OCI-LY1 (cell line): ENCODE data around the gene ASAP3.

Experiments
- H2AFZ ChIP-seq: fragments of 200-600 bp; sonication (generic), shearing (Covaris generic); 2 replicates; pipeline ENCODE4 v1.6.0; 2014; ENCODE audit warnings: antibody characterized with exemption, mild to moderate bottlenecking, low read length
- H3F3A ChIP-seq: fragments of 200-600 bp; sonication (generic), shearing (Covaris generic); 2 replicates; pipeline ENCODE4 v1.6.0; 2014; ENCODE audit warnings: mild to moderate bottlenecking, antibody characterized with exemption, low read length, moderate library complexity; ENCODE audit not compliant: insufficient read depth
- H3K27ac ChIP-seq: fragments of 200-600 bp; sonication (generic); 2 replicates; pipeline ENCODE4 v1.5.1; 2014; ENCODE audit warnings: low read length, mixed run types, mild to moderate bottlenecking, low read depth; ENCODE audit not compliant: poor library complexity, severe bottlenecking
- H3K27me3 ChIP-seq: fragments of 200-600 bp; sonication (generic); 2 replicates; pipeline ENCODE4 v1.6.0; 2014; ENCODE audit warnings: antibody characterized with exemption, mild to moderate bottlenecking, low read length, moderate library complexity; ENCODE audit not compliant: insufficient read depth
- H3K36me3 ChIP-seq: fragments of 200-600 bp; sonication (generic); 2 replicates; pipeline ENCODE4 v1.6.1; 2014; ENCODE audit warnings: mild to moderate bottlenecking, antibody characterized with exemption, low read length, moderate library complexity, mixed read lengths; ENCODE audit not compliant: insufficient read depth
- H3K4me1 ChIP-seq: fragments of 200-600 bp; sonication (generic); 2 replicates; pipeline ENCODE4 v1.5.1; 2014; ENCODE audit warnings: mild to moderate bottlenecking, low read length, moderate library complexity; ENCODE audit not compliant: insufficient read depth, severe bottlenecking
- H3K4me2 ChIP-seq: fragments of 200-600 bp; sonication (generic), shearing (Covaris generic); 2 replicates; pipeline ENCODE4 v1.6.1; 2014; ENCODE audit warnings: low read length
- H3K4me3 ChIP-seq: fragments of 200-600 bp; sonication (generic); 2 replicates; pipeline ENCODE4 v1.5.1; 2014; ENCODE audit warnings: low read length, low read depth, mild to moderate bottlenecking, mixed read lengths; ENCODE audit not compliant: poor library complexity, severe bottlenecking
- H3K79me2 ChIP-seq: fragments of 200-600 bp; shearing (Covaris generic); 2 replicates; pipeline ENCODE4 v1.6.1; 2016; ENCODE audit warnings: mixed run types, low read length, mixed read lengths; ENCODE audit not compliant: insufficient read depth
- H3K9ac ChIP-seq: fragments of 200-600 bp; sonication (generic), shearing (Covaris generic); 2 replicates; pipeline ENCODE4 v1.6.1; 2014; ENCODE audit warnings: mild to moderate bottlenecking, low read length, mixed read lengths
- H3K9me2 ChIP-seq: fragments of 200-600 bp; sonication (generic), shearing (Covaris generic); 2 replicates; pipeline ENCODE4 v1.6.1; 2014; ENCODE audit warnings: low read depth, mild to moderate bottlenecking, low read length, mixed read lengths
- H3K9me3 ChIP-seq: fragments of 200-600 bp; shearing (Covaris generic); 2 replicates; pipeline ENCODE4 v1.6.1; 2014; ENCODE audit warnings: low read length, mixed read lengths
- H4K20me1 ChIP-seq: fragments of 200-600 bp; sonication (generic), shearing (Covaris generic); 2 replicates; pipeline ENCODE4 v1.6.0; 2016; ENCODE audit warnings: mild to moderate bottlenecking, low read length; ENCODE audit not compliant: insufficient read depth
- EZH2 ChIP-seq: fragments of 200-600 bp; sonication (generic), shearing (Covaris generic); IDR thresholded peaks from 2 replicates; pipeline ENCODE4 v1.8.0; 2017; ENCODE audit warnings: borderline replicate concordance, mixed run types, mild to moderate bottlenecking, antibody characterized with exemption, low read length, moderate library complexity, mixed read lengths
- TF ChIP-seq, protein P1 (sequence below): fragments of 200-600 bp; sonication (generic), shearing (Covaris generic); IDR thresholded peaks from 2 replicates; pipeline ENCODE4 v1.5.1; 2017; ENCODE audit warnings: mild to moderate bottlenecking, antibody characterized with exemption, low read length, moderate library complexity, mixed read lengths

The ASAP3 gene

GRCh38 chr1:23396380-23396779, 87.6 kb downstream of the ASAP3 start:
- no peaks in the 10 kb centered on the region for H3K9me3 ChIP-seq
- H3F3A ChIP-seq = no peaks in the 10 kb centered on the region
- no peak overlapping the region for H3K4me2 ChIP-seq
- H2AFZ ChIP-seq = no peak overlapping the region
- no peaks in the 10 kb centered on the region for H4K20me1 ChIP-seq
- H3K4me1 ChIP-seq = no peaks in the 10 kb centered on the region
- TF ChIP-seq, protein P1, sequence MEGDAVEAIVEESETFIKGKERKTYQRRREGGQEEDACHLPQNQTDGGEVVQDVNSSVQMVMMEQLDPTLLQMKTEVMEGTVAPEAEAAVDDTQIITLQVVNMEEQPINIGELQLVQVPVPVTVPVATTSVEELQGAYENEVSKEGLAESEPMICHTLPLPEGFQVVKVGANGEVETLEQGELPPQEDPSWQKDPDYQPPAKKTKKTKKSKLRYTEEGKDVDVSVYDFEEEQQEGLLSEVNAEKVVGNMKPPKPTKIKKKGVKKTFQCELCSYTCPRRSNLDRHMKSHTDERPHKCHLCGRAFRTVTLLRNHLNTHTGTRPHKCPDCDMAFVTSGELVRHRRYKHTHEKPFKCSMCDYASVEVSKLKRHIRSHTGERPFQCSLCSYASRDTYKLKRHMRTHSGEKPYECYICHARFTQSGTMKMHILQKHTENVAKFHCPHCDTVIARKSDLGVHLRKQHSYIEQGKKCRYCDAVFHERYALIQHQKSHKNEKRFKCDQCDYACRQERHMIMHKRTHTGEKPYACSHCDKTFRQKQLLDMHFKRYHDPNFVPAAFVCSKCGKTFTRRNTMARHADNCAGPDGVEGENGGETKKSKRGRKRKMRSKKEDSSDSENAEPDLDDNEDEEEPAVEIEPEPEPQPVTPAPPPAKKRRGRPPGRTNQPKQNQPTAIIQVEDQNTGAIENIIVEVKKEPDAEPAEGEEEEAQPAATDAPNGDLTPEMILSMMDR = no peak
- TF ChIP-seq EZH2 = no peak
- no peaks in the 10 kb centered on the region for H3K9me2 ChIP-seq
- H3K27ac ChIP-seq = no peak overlapping the region
- H3K79me2 ChIP-seq = no peaks in the 10 kb centered on the region
- H3K4me3 ChIP-seq = no peak overlapping the region
- H3K36me3 ChIP-seq = no peaks in the 10 kb centered on the region
- no peak overlapping the region for H3K9ac ChIP-seq
- H3K27me3 ChIP-seq = no peaks in the 10 kb centered on the region

DNA sequence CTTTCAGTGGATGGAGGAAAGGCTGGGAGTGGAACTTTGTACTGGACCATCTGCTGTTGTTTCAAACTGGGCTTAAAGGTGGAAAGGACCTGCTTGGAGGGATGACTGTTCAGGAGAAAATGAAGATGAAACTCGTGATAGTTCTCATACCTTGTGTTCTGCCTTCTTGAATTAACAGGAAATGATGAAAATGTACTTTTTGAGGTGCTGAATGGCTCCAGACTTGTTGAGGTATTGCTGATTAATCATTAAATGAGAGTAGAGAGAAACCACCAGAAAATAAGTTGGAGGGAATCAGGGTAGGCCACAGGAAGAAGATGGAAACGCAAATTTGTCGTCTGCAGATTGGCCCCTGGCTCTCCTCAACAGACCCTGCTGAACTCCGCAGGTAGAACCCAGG, 88.1 kb downstream of the ASAP3 start:
- Histone ChIP-seq H3K9me2 (no peaks in the 10 kb centered on the region), H3K27me3 (no peaks in the 10 kb centered on the region), H3F3A (no peaks in the 10 kb centered on the region), H3K4me2 (no peak overlapping the region), H2AFZ (no peak overlapping the region), H4K20me1 (no peaks in the 10 kb centered on the region), H3K9me3 (no peaks in the 10 kb centered on the region), H3K79me2 (no peaks in the 10 kb centered on the region), H3K36me3 (no peaks in the 10 kb centered on the region), H3K27ac (no peak overlapping the region), H3K4me3 (no peak overlapping the region), H3K9ac (no peak overlapping the region), H3K4me1 (no peaks in the 10 kb centered on the region)
- TF ChIP-seq, protein P1 = no peak
- TF ChIP-seq EZH2 = no peak

DNA sequence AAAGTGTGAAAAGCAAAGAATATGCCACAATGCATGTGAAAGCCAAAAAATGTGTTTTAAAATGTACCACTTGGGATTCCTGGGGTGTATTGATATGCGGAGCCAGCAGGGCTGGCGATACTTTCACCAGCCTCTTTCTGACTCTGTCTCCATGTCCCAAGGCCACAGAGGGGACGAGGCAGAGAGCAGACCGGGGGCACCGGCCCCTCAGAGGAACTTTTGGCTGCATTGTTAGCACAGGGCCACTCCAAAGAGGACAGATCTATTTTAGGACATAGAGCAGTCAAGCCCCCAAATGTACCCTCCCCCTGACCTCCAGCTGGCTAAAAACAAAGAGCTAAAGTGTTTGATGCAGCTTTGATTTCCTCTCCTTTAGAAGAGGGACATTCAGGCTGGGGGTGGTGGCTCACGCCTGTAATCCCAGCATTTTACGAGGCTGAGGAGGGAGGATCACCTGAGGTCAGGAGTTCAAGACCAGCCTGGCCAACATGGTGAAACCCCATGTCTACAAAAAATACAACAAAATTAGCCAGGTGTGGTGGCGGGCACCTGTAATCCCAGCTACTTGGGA, 88.7 kb downstream of the ASAP3 start:
- Histone ChIP-seq H3F3A (no peaks in the 10 kb centered on the region), H3K9ac (no peak overlapping the region), H3K79me2 (no peaks in the 10 kb centered on the region), H3K4me3 (no peak overlapping the region), H3K9me2 (no peaks in the 10 kb centered on the region), H2AFZ (no peak overlapping the region), H3K36me3 (no peaks in the 10 kb centered on the region), H3K4me1 (no peaks in the 10 kb centered on the region), H4K20me1 (no peaks in the 10 kb centered on the region), H3K4me2 (no peak overlapping the region), H3K9me3 (no peaks in the 10 kb centered on the region), H3K27me3 (no peaks in the 10 kb centered on the region), H3K27ac (no peak overlapping the region)
- TF ChIP-seq EZH2 = no peak
- TF ChIP-seq, protein P1 = no peak
